Stomach smooth muscle (tissue), 2 donors: ENCODE results near the gene PITX1.

Source experiments
- H3K27ac ChIP-seq: one replicate; pipeline ENCODE4 v1.7.0; 2013; ENCODE audit warnings: mild to moderate bottlenecking, low read length, inconsistent platforms
- H3K27me3 ChIP-seq, 2 donors: one replicate each; pipeline ENCODE4 v1.7.0; 2013; ENCODE audit warnings: low read length in 2 of 2; ENCODE audit not compliant: insufficient read depth in 2 of 2, control insufficient read depth in 1 of 2
- H3K36me3 ChIP-seq, 2 donors: one replicate each; pipeline ENCODE4 v1.7.0; 2013; ENCODE audit warnings: low read length in 2 of 2; ENCODE audit not compliant: control insufficient read depth in 2 of 2, insufficient read depth in 2 of 2
- H3K4me1 ChIP-seq: one replicate; pipeline ENCODE4 v1.7.0; 2013; ENCODE audit warnings: low read length; ENCODE audit not compliant: control insufficient read depth, insufficient read depth
- H3K4me3 ChIP-seq, 2 donors: one replicate each; pipeline ENCODE4 v1.7.0; 2013; ENCODE audit warnings: low read length in 2 of 2
- H3K9ac ChIP-seq, 2 donors: one replicate each; pipeline ENCODE4 v1.7.0; 2013; ENCODE audit warnings: low read length in 2 of 2, mild to moderate bottlenecking in 1 of 2
- H3K9me3 ChIP-seq, 2 donors: one replicate each; pipeline ENCODE4 v1.7.0; 2013; ENCODE audit warnings: low read length in 2 of 2; ENCODE audit not compliant: control insufficient read depth in 2 of 2
- donor health status: healthy.
- donor health status: Pancreatic carcinoma.

Gene PITX1

DNA sequence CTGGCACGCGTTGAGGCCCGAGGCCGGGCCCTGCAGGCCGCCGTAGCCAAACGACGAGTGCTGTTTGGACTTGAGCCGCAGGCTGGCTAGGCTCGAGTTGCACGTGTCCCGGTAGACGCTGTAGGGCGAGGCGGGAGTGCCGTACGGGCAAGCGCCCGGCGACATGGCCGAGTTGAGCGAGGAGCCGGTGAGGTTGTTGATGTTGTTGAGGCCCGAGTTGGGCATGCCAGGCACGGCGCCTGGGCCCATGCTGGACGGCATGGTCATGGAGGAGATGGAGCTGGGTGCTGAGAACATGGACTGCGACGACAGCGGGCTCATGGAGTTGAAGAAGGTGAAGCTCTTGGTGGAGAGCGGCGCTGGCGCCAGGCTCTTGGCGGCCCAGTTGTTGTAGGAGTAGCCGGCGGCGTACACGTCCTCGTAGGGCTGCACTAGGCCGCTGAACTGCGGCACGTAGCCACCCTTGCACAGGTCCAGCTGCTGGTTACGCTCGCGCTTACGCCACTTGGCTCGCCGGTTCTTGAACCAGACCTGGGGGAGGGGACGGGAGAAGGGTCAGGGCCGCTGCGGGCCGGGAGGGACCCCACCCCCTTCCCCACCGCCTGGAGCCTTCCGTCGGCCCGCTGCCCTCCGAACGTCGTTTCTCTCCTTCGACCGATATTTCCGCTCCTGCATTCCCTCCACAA lies 5.1 kb downstream of the PITX1 start:
- Histone ChIP-seq H3K36me3 (no peaks in the 10 kb centered on the region), H3K9ac (no peak overlapping the region), H3K27ac (no peak overlapping the region), H3K27me3 (peaks cover 55 to 73% of the 10 kb centered on the region in 2 donors), H3K4me1 (peaks cover 40% of the 10 kb centered on the region), H3K9me3 (no peaks in the 10 kb centered on the region), H3K4me3 (no peak overlapping the region)

DNA sequence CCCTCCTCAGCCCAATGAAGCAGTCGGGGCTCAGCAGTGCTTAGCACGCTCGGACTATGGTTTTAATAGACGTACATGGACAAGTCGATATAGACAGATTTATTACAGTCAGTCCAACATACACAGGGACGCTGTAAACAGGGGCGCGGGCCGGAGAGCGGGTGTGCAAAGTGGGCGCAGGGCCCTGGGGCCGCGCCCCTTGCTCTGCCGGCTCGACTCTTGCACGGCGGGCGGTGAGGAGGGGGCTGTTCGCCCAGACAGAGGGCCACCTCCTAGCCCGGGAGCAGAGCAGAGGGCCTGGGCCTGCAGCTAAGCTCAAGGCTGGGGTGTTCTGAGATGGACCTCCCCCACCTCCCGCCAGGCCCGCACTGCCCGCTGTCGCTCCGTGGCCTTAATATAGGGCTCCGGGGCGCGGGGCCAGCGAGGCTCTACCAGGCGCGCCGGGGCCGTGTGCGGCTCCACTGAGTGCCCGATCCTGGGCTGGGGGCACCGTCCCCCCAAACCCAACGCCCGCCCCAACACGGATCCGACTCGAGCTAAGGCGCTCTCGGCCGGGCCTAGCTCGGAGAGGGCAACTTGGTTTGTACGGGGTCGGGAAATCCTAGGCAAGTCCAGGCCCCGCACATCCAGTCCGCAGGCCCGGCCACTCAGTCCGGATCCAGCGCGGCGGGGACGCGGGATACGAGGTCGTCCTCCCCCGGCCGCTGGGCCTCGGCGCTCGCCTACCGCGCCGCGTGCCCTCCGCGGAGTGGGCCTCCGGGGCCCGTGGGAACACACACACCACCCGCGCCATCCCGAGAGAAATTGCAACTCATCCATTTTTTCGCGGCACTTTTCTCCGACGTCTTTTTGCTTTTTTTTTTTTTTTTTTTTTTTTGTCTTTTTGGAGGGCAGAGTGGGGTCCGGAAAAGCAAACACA lies 6.1 kb downstream of the PITX1 start:
- no peak overlapping the region for H3K27ac ChIP-seq
- no peak overlapping the region for H3K9ac ChIP-seq
- no peak overlapping the region for H3K4me3 ChIP-seq
- H3K36me3 ChIP-seq = no peaks in the 10 kb centered on the region
- peaks cover 31% of the 10 kb centered on the region for H3K4me1 ChIP-seq
- H3K27me3 ChIP-seq = peaks cover 52 to 63% of the 10 kb centered on the region in 2 donors
- no peaks in the 10 kb centered on the region for H3K9me3 ChIP-seq

DNA sequence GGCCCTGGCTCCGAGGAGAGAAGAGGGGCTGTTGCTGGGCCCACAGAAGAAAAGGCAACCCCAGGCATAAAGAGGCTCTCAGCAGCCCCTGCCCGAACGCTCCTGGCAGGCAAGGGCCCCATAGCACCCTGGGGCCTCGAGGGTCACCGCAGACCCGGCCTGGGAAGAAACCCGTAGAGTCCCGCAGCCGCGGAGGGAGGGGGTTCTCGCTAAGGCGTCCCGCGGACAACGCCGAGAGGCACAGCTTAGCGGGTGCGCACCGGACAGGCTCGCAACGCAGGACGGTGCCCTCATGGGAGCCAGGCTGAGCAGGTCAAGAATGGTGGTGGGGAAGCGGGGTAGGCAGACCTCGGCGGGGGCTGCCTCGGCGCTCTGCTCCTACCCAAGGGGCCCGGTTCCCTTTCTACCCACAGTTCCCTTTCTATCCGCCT lies 6.7 kb downstream of the PITX1 start:
- Histone ChIP-seq H3K27me3 (peaks cover 47 to 56% of the 10 kb centered on the region in 2 donors), H3K27ac (no peak overlapping the region), H3K36me3 (no peaks in the 10 kb centered on the region), H3K4me1 (peaks cover 26% of the 10 kb centered on the region), H3K9ac (no peak overlapping the region), H3K9me3 (no peaks in the 10 kb centered on the region), H3K4me3 (no peak overlapping the region)

DNA sequence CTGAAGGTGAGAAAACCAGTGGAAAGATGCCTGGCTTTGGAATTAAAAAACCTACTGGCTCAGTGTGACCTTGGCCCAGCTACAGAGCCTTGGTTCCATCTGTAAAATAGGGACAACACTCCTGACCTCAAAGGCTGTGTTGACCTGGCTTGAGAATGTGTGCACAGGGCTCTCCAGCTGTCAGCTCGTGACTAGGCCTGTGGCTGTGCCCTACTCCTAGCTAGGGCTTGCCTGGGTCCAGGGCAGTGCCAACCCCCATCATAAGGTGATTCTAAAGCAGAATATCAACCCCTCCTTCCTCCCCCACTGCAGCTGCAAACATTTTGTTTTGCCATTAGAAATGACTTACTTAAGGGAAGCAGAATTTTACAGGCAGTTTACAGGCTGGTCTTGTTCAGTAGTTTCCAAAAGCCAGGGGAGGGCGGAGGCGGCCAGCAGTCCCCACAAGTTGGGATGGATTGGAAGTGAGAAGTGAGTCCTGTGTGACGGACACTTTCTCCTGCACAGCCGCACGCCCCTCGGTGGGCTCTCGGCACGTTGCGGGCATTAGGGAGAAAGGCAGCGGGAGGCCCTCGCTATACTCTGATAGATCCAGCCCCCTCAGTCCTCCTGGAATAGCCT lies 7.3 kb downstream of the PITX1 start:
- Histone ChIP-seq H3K27me3 (peaks cover 42 to 51% of the 10 kb centered on the region in 2 donors), H3K27ac (no peak overlapping the region), H3K9me3 (no peaks in the 10 kb centered on the region), H3K9ac (no peak overlapping the region), H3K4me1 (peaks cover 26% of the 10 kb centered on the region), H3K4me3 (no peak overlapping the region), H3K36me3 (no peaks in the 10 kb centered on the region)

DNA sequence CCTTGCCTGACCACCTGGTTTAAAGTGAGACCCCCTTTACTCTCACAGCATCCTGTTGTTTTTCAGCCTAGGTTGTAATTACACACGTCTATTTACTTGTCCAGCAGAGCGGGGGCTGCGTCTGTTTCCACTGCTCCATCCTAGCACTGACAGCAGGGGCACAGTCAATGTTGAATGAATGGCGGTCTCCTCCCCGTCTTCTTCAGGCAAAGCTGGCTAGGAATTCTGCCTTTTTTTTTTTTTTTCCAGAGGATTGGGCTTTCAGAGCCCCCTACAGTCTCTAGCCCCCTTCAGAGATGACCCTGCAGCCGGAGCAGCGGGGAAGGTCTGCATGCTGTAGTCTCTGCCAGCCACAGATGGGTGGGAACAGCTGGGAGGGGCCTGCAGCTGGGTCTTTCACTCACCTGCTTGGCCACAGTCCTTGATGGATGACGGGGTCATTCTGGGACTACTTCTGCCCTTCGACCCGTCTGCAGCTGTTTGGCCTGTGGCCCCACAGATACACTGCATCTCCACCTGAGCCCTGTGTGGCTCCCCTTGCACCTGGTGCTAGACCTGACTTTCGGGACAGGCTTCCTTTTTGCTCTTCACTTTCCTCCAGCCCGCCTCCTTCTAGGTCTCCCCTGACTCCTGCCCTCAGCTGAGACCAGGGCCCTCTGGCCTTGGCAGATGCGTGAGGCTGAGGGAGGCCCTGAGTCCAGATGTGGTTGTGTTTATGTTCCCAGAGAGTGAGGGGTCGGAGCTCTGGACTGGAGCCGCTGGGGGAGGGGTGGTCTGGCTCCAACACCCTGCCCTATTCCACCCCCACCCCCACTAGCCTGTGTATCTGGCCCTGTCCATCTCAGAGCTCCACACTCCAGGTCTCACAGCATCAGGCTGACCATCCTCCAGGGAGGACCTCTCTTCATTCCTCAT lies 8.0 kb downstream of the PITX1 start:
- peaks cover 34 to 43% of the 10 kb centered on the region in 2 donors for H3K27me3 ChIP-seq
- no peak overlapping the region for H3K4me3 ChIP-seq
- peaks cover 20% of the 10 kb centered on the region for H3K4me1 ChIP-seq
- H3K9ac ChIP-seq = no peak overlapping the region
- no peaks in the 10 kb centered on the region for H3K36me3 ChIP-seq
- no peak overlapping the region for H3K27ac ChIP-seq
- H3K9me3 ChIP-seq = no peaks in the 10 kb centered on the region

DNA sequence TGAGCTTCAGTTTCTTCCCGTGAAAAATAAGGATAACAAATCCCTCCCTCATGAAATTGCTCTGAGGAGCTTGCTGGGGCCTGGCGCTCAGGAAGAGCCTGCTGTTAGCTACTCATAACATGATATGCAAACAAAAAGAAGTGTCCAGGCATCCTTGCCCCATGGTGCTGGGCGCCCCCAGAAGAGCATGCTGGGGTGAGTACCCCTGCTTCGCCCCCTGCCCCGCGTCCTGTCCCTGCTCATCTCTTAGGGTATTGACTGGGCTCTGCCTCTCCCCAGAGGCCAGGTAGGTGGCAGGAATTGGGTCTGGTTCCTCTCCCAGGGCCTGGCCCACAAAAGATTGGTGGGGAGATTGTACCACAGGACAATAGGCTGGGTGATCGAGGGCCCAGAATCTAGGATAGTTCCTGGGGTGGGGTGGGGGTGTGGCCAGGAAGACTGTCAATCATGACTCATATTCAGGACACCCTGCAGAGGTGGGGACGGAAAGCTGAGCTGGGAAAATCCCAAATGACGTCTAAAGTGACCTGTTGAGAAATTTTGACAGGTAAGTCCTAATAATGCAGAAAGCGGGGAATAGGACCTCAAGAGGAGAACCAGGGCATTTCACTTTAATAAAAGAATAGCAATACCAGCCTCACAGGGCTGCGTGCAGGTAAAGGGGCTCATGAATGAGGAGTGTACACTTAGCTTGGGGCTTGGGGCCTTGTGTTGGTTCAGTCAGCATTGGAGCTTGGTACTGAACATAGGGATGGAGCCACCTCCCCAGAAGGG lies 8.9 kb downstream of the PITX1 start:
- Histone ChIP-seq H3K9ac (no peak overlapping the region), H3K4me1 (peaks cover 13% of the 10 kb centered on the region), H3K36me3 (no peaks in the 10 kb centered on the region), H3K4me3 (no peak overlapping the region), H3K9me3 (no peaks in the 10 kb centered on the region), H3K27ac (no peak overlapping the region), H3K27me3 (peaks cover 26 to 35% of the 10 kb centered on the region in 2 donors)

DNA sequence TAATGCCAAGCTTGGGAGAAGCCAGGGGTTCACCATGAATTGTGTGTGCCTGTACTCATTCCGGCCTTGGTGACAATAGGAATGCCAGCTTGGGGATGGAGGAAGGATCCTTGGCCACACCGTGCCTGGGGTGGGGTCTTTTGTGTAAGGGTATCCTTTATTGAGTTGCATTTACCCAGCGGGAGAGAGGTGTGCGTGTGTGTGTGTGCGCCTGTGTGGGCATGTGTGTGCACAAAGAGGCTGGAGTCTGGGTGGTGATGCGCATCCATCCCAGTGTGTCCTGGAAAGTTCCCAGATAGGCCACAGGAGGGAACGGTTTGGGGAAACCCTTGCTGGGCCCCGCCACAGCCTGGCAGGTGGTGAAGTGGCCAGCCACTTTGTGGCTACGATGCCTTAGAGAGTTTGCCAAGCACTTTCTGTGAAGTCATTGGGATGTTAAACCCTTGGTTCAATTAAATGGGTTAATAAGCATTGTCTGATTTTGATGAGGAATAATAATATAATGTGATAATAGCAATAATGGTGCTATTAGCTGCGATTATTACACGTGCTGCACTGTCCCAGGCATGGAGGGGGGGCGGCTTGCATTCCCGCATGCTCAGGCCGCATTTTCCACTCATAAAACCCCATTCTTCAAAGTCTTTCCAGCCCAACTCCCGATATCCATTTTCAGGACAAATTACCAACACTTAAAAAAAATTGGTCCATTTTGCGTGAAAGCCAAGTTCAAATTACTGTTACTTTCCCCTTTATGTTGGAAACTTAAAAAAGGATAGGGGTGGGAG lies 13.7 kb downstream of the PITX1 start:
- Histone ChIP-seq H3K27ac (no peak overlapping the region), H3K27me3 (no peaks in the 10 kb centered on the region), H3K4me1 (peaks cover under 1% of the 10 kb centered on the region), H3K36me3 (no peaks in the 10 kb centered on the region), H3K4me3 (no peak overlapping the region), H3K9me3 (no peaks in the 10 kb centered on the region), H3K9ac (no peak overlapping the region)

DNA sequence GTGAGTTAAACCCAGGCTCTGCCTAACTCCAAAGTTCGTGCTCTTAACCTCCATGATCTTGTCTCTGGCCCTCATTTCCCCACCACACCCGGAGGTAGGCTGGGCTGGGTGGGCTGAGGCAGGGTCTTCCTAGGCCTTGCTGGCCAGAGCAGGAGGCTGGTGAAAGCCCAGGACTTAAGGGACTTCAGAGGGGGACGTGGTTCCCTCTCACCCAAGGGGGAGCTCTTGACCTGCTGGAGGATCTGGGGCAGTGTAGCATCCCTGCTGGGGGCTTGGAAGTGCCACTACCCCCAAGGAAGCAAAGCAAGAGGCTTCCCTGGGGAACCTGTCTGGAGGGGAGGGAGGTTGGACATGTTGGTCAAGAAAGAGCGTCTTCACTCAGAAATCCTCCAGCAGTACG lies 14.7 kb downstream of the PITX1 start:
- no peak overlapping the region for H3K9ac ChIP-seq
- no peak overlapping the region for H3K27ac ChIP-seq
- no peaks in the 10 kb centered on the region for H3K27me3 ChIP-seq
- no peaks in the 10 kb centered on the region for H3K9me3 ChIP-seq
- H3K4me1 ChIP-seq = peaks cover 11% of the 10 kb centered on the region
- H3K36me3 ChIP-seq = no peaks in the 10 kb centered on the region
- no peak overlapping the region for H3K4me3 ChIP-seq

DNA sequence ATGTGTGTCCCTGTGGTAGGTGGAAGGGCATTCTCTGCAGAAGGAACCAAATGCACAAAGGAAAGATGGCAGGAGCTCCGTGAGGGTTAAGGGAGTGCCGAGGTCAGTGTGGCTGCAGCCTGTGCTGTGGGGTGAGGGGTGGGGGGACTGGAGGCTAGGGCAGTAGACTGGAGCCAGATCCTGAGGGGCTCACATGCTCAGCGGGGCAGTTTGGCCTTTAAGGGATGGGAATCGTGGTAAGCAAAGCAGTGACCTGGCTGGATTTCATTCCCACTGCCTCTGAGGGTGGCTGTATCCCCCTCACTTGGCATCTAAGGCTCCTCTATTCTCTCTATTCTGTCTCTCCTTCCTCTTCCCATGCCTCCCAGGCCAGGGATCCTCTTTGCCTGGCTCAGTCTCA lies 15.6 kb downstream of the PITX1 start:
- H3K27me3 ChIP-seq = no peaks in the 10 kb centered on the region
- H3K4me3 ChIP-seq = no peak overlapping the region
- no peaks in the 10 kb centered on the region for H3K36me3 ChIP-seq
- H3K9ac ChIP-seq = no peak overlapping the region
- no peaks in the 10 kb centered on the region for H3K9me3 ChIP-seq
- peaks cover 19% of the 10 kb centered on the region for H3K4me1 ChIP-seq
- no peak overlapping the region for H3K27ac ChIP-seq
